H1 (cell line): ENCODE results near the gene DSCAM. TPM values are rescaled to one million over a fixed set of nuclear protein-coding genes. Genes with fewer than 3 reads are reported as not detected.

ENCODE experiments used
- CTCF ChIA-PET: fragments of 300-600 bp; sonication (Branson Sonifier 250); formaldehyde crosslinking; loops from one replicate; lab custom pipeline; 2021; ENCODE audit not compliant: partially characterized antibody; lab: Charles Lee
- POLR2A ChIA-PET: fragments of 300-600 bp; sonication (Branson Sonifier 250); formaldehyde crosslinking; loops from one replicate; lab custom pipeline; 2021; ENCODE audit warnings: inconsistent platforms; ENCODE audit not compliant: partially characterized antibody; lab: Charles Lee
- DNase-seq, 2 experiments: peaks; one replicate each; pipeline versions ENCODE4 v3.0.0 to v3.0.0-alpha.2; 2010 to 2022; ENCODE audit warnings: low spot score in 2 of 2, low read depth in 1 of 2, mixed read lengths in 1 of 2
- FAIRE-seq: peaks from 2 replicates; lab custom pipeline; 2011; peaks lifted over from hg19 to GRCh38; lab: Jason Lieb, UNC
- H2AFZ ChIP-seq: 2 replicates; pipeline ENCODE4 v1.8.1; 2012; ENCODE audit warnings: low read length, inconsistent platforms
- H2AK5ac ChIP-seq: 2 replicates; pipeline ENCODE4 v1.6.1; 2013; ENCODE audit warnings: low read depth, low read length
- H2BK120ac ChIP-seq: replicated peaks from 2 replicates; pipeline ENCODE3; 2013; ENCODE audit warnings: low read depth, low read length, inconsistent platforms
- H2BK12ac ChIP-seq: 2 replicates; pipeline ENCODE4 v1.6.1; 2013; ENCODE audit warnings: low read depth, low read length
- H2BK15ac ChIP-seq: 2 replicates; pipeline ENCODE4 v1.6.1; 2013; ENCODE audit warnings: low read length
- H2BK20ac ChIP-seq: 2 replicates; pipeline ENCODE4 v1.6.1; 2013; ENCODE audit warnings: low read length
- H2BK5ac ChIP-seq: 2 replicates; pipeline ENCODE4 v1.6.1; 2013; ENCODE audit warnings: low read depth, low read length
- H3K14ac ChIP-seq: 2 replicates; pipeline ENCODE4 v1.6.1; 2013; ENCODE audit warnings: inconsistent platforms; ENCODE audit not compliant: insufficient read length
- H3K18ac ChIP-seq: 2 replicates; pipeline ENCODE4 v1.6.1; 2013; ENCODE audit warnings: low read length; ENCODE audit errors: extremely low read depth
- H3K23ac ChIP-seq: 2 replicates; pipeline ENCODE4 v1.6.1; 2013; ENCODE audit warnings: inconsistent platforms; ENCODE audit not compliant: insufficient read length
- H3K23me2 ChIP-seq: 2 replicates; pipeline ENCODE4 v1.6.1; 2013; ENCODE audit warnings: low read depth, low read length
- H3K27ac ChIP-seq: 2 replicates; pipeline ENCODE4 v1.6.1; 2011; ENCODE audit warnings: low read depth, low read length, inconsistent platforms
- H3K27me3 ChIP-seq, 4 experiments: replicated peaks in 1 of 4; 1 replicate in 1 of 4; 2 replicates in 3 of 4; pipeline versions ENCODE4 v1.6.1 to v1.8.1; 2011 to 2013; ENCODE audit warnings: low read length in 3 of 4, mild to moderate bottlenecking in 3 of 4, inconsistent platforms in 2 of 4, mixed read lengths in 2 of 4, moderate library complexity in 1 of 4; ENCODE audit not compliant: control insufficient read depth in 3 of 4, insufficient read depth in 3 of 4; ENCODE audit errors: extremely low read depth in 1 of 4
- H3K36me3 ChIP-seq, 4 experiments: 2 replicates each; pipeline versions ENCODE4 v1.6.1 to v1.8.1; 2011 to 2013; ENCODE audit warnings: mild to moderate bottlenecking in 4 of 4, low read length in 3 of 4, moderate library complexity in 2 of 4, control low read depth in 1 of 4, inconsistent platforms in 1 of 4; ENCODE audit not compliant: insufficient read depth in 4 of 4, control insufficient read depth in 2 of 4
- H3K4ac ChIP-seq: replicated peaks from 2 replicates; pipeline ENCODE3; 2013; ENCODE audit warnings: low read length, low read depth, mixed read lengths, inconsistent platforms; ENCODE audit not compliant: insufficient read length
- H3K4me1 ChIP-seq, 4 experiments: replicated peaks in 1 of 4; 1 replicate in 1 of 4; 2 replicates in 3 of 4; pipeline versions ENCODE4 v1.6.1 to v1.8.1; 2011 to 2013; ENCODE audit warnings: low read length in 3 of 4, inconsistent platforms in 2 of 4, mixed read lengths in 1 of 4; ENCODE audit not compliant: insufficient read depth in 4 of 4, control insufficient read depth in 3 of 4
- H3K4me2 ChIP-seq, 2 experiments: 2 replicates each; pipeline versions ENCODE4 v1.6.1 to v1.8.1; 2011 to 2013; ENCODE audit warnings: low read depth in 2 of 2, low read length in 2 of 2, control low read depth in 1 of 2, inconsistent platforms in 1 of 2, mild to moderate bottlenecking in 1 of 2; ENCODE audit not compliant: insufficient read depth in 1 of 2
- H3K4me3 ChIP-seq, 4 experiments: fragments of 200-600, 300-600 bp in 1 of 4; sonication (generic), shearing (Covaris generic), sonication (Bioruptor Twin) in 1 of 4; 2 replicates each; pipeline versions ENCODE4 v1.5.1 to v1.8.1; 2011 to 2016; ENCODE audit warnings: low read length in 4 of 4, low read depth in 3 of 4, control low read depth in 2 of 4, inconsistent platforms in 2 of 4, mild to moderate bottlenecking in 2 of 4, mixed read lengths in 1 of 4, moderate library complexity in 1 of 4; ENCODE audit not compliant: insufficient read depth in 2 of 4; ENCODE audit errors: extremely low read depth in 1 of 4
- H3K56ac ChIP-seq: replicated peaks from 2 replicates; pipeline ENCODE3; 2013; ENCODE audit warnings: low read depth, mild to moderate bottlenecking, mixed read lengths, low read length, inconsistent platforms; ENCODE audit not compliant: insufficient read length
- H3K79me1 ChIP-seq: 2 replicates; pipeline ENCODE4 v1.6.1; 2013; ENCODE audit warnings: low read depth, low read length, control low read depth
- H3K79me2 ChIP-seq, 2 experiments: 2 replicates each; pipeline versions ENCODE4 v1.6.1 to v1.8.1; 2012 to 2013; ENCODE audit warnings: low read length in 2 of 2, mild to moderate bottlenecking in 2 of 2, inconsistent platforms in 1 of 2; ENCODE audit not compliant: insufficient read depth in 2 of 2, control insufficient read depth in 1 of 2
- H3K9ac ChIP-seq, 4 experiments: replicated peaks in 1 of 4; 1 replicate in 1 of 4; 2 replicates in 3 of 4; pipeline versions ENCODE4 v1.6.1 to v1.8.1; 2011 to 2013; ENCODE audit warnings: low read depth in 3 of 4, low read length in 3 of 4, control low read depth in 2 of 4, mild to moderate bottlenecking in 2 of 4, moderate library complexity in 2 of 4, inconsistent platforms in 1 of 4; ENCODE audit errors: extremely low read depth in 1 of 4
- H3K9me3 ChIP-seq, 2 experiments: 2 replicates each; pipeline versions ENCODE4 v1.6.1 to v1.8.1; 2012 to 2013; ENCODE audit warnings: mild to moderate bottlenecking in 2 of 2, moderate library complexity in 2 of 2, control low read depth in 1 of 2, inconsistent platforms in 1 of 2, low read depth in 1 of 2, low read length in 1 of 2, mixed read lengths in 1 of 2; ENCODE audit not compliant: insufficient read depth in 2 of 2
- H4K20me1 ChIP-seq, 2 experiments: replicated peaks in 1 of 2; 2 replicates each; pipeline versions ENCODE3 to v1.8.1; 2011 to 2013; ENCODE audit warnings: inconsistent platforms in 2 of 2, low read length in 2 of 2, mild to moderate bottlenecking in 1 of 2; ENCODE audit not compliant: insufficient read depth in 2 of 2, control insufficient read depth in 1 of 2
- H4K5ac ChIP-seq: 2 replicates; pipeline ENCODE4 v1.6.1; 2013; ENCODE audit warnings: low read length, low read depth, mixed read lengths, inconsistent platforms; ENCODE audit not compliant: insufficient read length
- H4K8ac ChIP-seq: 2 replicates; pipeline ENCODE4 v1.8.0; 2013; ENCODE audit warnings: mild to moderate bottlenecking, moderate library complexity, low read length, inconsistent platforms; ENCODE audit not compliant: insufficient read depth; ENCODE audit errors: extremely low read depth
- H4K91ac ChIP-seq: replicated peaks from 2 replicates; pipeline ENCODE3; 2013; ENCODE audit warnings: low read length, mixed read lengths, inconsistent platforms; ENCODE audit not compliant: insufficient read length
- FOSL1 ChIP-seq: IDR thresholded peaks from 2 replicates; pipeline ENCODE4 v1.6.1; 2011; ENCODE audit warnings: mild to moderate bottlenecking, low read depth, low read length, moderate library complexity; ENCODE audit not compliant: insufficient read depth
- JUN ChIP-seq: IDR thresholded peaks from 2 replicates; pipeline ENCODE4 v1.6.1; 2011; ENCODE audit warnings: low read depth, mild to moderate bottlenecking, improper control_type of control experiment, low read length
- POLR2A ChIP-seq, 2 experiments: IDR thresholded peaks; 1 replicate in 1 of 2; 2 replicates in 1 of 2; pipeline ENCODE4 v1.6.1; 2011; ENCODE audit warnings: low read depth in 2 of 2, low read length in 2 of 2, mild to moderate bottlenecking in 2 of 2; ENCODE audit errors: control extremely low read depth in 1 of 2
- RAD21 ChIP-seq, 2 experiments: IDR thresholded peaks in 1 of 2; conservative IDR thresholded peaks in 1 of 2; 2 replicates each; pipeline ENCODE4 v1.6.1; 2011; ENCODE audit warnings: low read depth in 2 of 2, low read length in 2 of 2, improper control_type of control experiment in 1 of 2, inconsistent platforms in 1 of 2, mild to moderate bottlenecking in 1 of 2, moderate library complexity in 1 of 2
- RBBP5 ChIP-seq: IDR thresholded peaks from 2 replicates; pipeline ENCODE4 v1.7.1; 2012; ENCODE audit warnings: low read depth, mild to moderate bottlenecking, inconsistent platforms, low read length, moderate library complexity, borderline replicate concordance
- RNF2 ChIP-seq: fragments of 200-900, 300-1000 bp; sonication (generic); IDR thresholded peaks from 2 replicates; pipeline ENCODE4 v1.7.1; 2016; ENCODE audit warnings: borderline replicate concordance, low read depth, mild to moderate bottlenecking, antibody characterized with exemption, low read length; ENCODE audit not compliant: poor library complexity, severe bottlenecking; ENCODE audit errors: missing control alignments
- SP2 ChIP-seq: IDR thresholded peaks from 2 replicates; pipeline ENCODE4 v1.6.1; 2012; ENCODE audit warnings: mild to moderate bottlenecking, low read length, inconsistent platforms
- SRF ChIP-seq: IDR thresholded peaks from 2 replicates; pipeline ENCODE4 v1.6.1; 2011; ENCODE audit warnings: mild to moderate bottlenecking, low read depth, low read length, moderate library complexity
- TAF7 ChIP-seq: optimal IDR thresholded peaks from 2 replicates; pipeline ENCODE3; 2011; ENCODE audit warnings: low read depth, mild to moderate bottlenecking, inconsistent platforms, low read length, moderate library complexity, borderline replicate concordance
- TBP ChIP-seq: IDR thresholded peaks from 2 replicates; pipeline ENCODE4 v1.6.1; 2011; ENCODE audit warnings: low read depth, low read length, improper control_type of control experiment
- polyA plus RNA-seq, 7 experiments: library from polyadenylated mRNA; depleted of rRNA in 3 of 7; stranded (reverse) in 5 of 7; unstranded in 2 of 7; fragments of >200 nt in 5 of 7; fragments of 200-250 nt in 2 of 7; gene quantifications; 1 replicate in 5 of 7; 2 replicates in 1 of 7; 4 replicates in 1 of 7; pipeline versions ENCODE4 v1.2.1 to v1.2.3, GENCODE V29; 2011 to 2013; ENCODE audit warnings: missing spikeins in 2 of 7, mixed read lengths in 2 of 7
- total RNA-seq: library from RNA; stranded (reverse); fragmentation: NEBNext Ultra II Directional; extraction: Animal tissue kit (Norgen Biotek cat#: 25700); gene quantifications from 2 replicates; pipeline ENCODE4 v1.2.1, GENCODE V29; 2021
- TF ChIP-seq, protein P1 (sequence below): IDR thresholded peaks from 2 replicates; pipeline ENCODE4 v1.6.1; 2012; ENCODE audit warnings: inconsistent platforms

Gene DSCAM
- total and polyA plus RNA-seq, 2 of the 8 experiments (the other 6 are each of a cell fraction or from before 2014, with no cell fraction given), result 0.02 to 0.15 TPM

DNA sequence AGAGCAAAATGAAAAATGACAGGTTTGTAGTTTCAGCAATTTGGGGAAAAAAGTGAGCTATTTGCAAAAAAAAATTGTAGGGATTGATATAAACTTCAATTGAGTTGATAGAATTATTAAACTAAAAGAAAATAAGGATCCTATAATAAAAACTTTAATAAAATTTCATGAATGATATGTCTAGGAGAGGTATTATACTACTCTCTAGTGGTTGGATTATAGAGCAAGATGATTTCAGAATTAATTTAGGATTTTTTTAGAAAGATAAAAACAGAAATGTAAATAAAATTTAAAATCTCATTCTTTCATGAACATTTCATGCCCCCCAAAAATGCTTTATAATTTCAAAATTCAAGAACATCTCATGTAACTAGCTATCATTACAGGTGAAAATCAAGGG lies 430.4 kb downstream of the DSCAM start:
- TF ChIP-seq SRF (no peak), POLR2A (IDR thresholded peaks at IDR 0.05; ENCODE audit: control extremely low read depth in 1 of 2, low read depth in 2 of 2, low read length in 2 of 2) (no peak), TAF7 (no peak), FOSL1 (no peak), SP2 (no peak), RAD21 (IDR thresholded peaks at IDR 0.05 in 1 of 2, conservative IDR thresholded peaks at IDR 0.05 in 1 of 2; ENCODE audit: low read depth in 2 of 2, low read length in 2 of 2) (no peak), JUN (no peak), RNF2 (no peak), TBP (no peak), RBBP5 (no peak)
- TF ChIP-seq, protein P1, sequence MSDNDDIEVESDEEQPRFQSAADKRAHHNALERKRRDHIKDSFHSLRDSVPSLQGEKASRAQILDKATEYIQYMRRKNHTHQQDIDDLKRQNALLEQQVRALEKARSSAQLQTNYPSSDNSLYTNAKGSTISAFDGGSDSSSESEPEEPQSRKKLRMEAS, result no peak
- FAIRE-seq, result no peak
- no peak overlapping the region for H4K91ac ChIP-seq

More for the DNA sequence above, 430.4 kb downstream of the DSCAM start:
- H3K27ac ChIP-seq, result no peak overlapping the region
- H2BK120ac ChIP-seq, result no peak overlapping the region
- H3K56ac ChIP-seq, result no peak overlapping the region
- no peaks in the 10 kb centered on the region for H3K4me1 ChIP-seq
- no peaks in the 10 kb centered on the region for H3K79me2 ChIP-seq
- H4K20me1 ChIP-seq, result no peaks in the 10 kb centered on the region
- ChIA-PET CTCF (no interaction called here), POLR2A (no interaction called here)
- no peak overlapping the region for H3K4me3 ChIP-seq
- DNase-seq, result no peak
- no peak overlapping the region for H2BK5ac ChIP-seq
- H2BK20ac ChIP-seq, result no peak overlapping the region
- no peak overlapping the region for H2AFZ ChIP-seq
- no peaks in the 10 kb centered on the region for H3K27me3 ChIP-seq
- H3K23me2 ChIP-seq, result no peaks in the 10 kb centered on the region
- no peak overlapping the region for H3K23ac ChIP-seq
- H3K9me3 ChIP-seq, result peaks cover 0 to 3% of the 10 kb centered on the region in 2 experiments; a peak in 2 of 4 replicates
- H4K5ac ChIP-seq, result no peak overlapping the region
- no peak overlapping the region for H3K4ac ChIP-seq
- H3K36me3 ChIP-seq, result no peaks in the 10 kb centered on the region
- no peak overlapping the region for H3K9ac ChIP-seq
- no peak overlapping the region for H3K4me2 ChIP-seq
- no peak overlapping the region for H2BK15ac ChIP-seq
- no peak overlapping the region for H3K14ac ChIP-seq
- H2BK12ac ChIP-seq, result no peak overlapping the region
- H4K8ac ChIP-seq, result no peak overlapping the region
- no peaks in the 10 kb centered on the region for H3K79me1 ChIP-seq
- no peak overlapping the region for H3K18ac ChIP-seq
- no peak overlapping the region for H2AK5ac ChIP-seq
